Measurements from ENCODE around the gene HTT. TPM values are rescaled to one million over a fixed set of nuclear protein-coding genes. Genes with fewer than 3 reads are reported as not detected.

Gene HTT
- polyA plus RNA-seq, 3 donors = 1.8 to 27.1 (median 3.0) TPM

DNA sequence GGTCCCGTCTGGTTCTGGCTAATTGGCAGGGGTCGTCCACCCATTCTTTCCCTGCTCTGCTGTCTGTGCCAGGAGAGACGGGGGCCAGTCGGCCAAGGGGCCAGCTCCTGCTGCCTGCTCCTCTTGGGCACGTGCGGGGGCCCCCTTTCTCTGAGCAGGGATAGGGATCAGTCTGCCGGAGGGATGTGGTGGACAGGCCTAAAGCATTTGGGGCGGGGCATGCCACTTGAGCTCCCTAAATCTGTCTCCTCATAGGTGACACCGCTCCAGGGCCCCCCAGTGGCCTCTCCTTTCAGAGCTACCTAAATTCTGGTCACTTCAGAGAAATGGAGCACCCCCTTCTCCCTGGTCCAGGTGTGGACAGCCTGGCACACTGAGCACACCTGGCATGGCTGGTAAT is 170.3 kb downstream of the HTT start:
- peaks cover 5% of the 10 kb centered on the region for H3K4me1 Mint-ChIP-seq
- no peaks in the 10 kb centered on the region for H3K9me3 Mint-ChIP-seq
- Histone ChIP-seq H3K4me3 (replicated peaks in 1 of 3; ENCODE audit: low read depth in 2 of 3, low read length in 3 of 3) (no peak overlapping the region), H2AFZ (ENCODE audit: insufficient read depth, low read depth, low read length, poor library complexity, severe bottlenecking) (no peak overlapping the region), H3K4me1 (ENCODE audit: control insufficient read depth in 1 of 2, insufficient read depth in 2 of 2, low read length in 2 of 2) (no peaks in the 10 kb centered on the region), H3K36me3 (replicated peaks in 1 of 2; ENCODE audit: control insufficient read depth in 1 of 2, insufficient read depth in 2 of 2, low read length in 2 of 2) (peaks cover 23 to 43% of the 10 kb centered on the region in 2 donors), H3K27me3 (ENCODE audit: control insufficient read depth in 2 of 2, insufficient read depth in 2 of 2, low read length in 2 of 2) (no peaks in the 10 kb centered on the region), H3K4me2 (replicated peaks; ENCODE audit: extremely low read depth, low read length, poor library complexity, severe bottlenecking) (no peak overlapping the region), H3K27ac (ENCODE audit: low read depth in 1 of 2, low read length in 2 of 2) (no peak overlapping the region), H3K9ac (ENCODE audit: insufficient read depth, low read length, poor library complexity, severe bottlenecking) (no peak overlapping the region), H3K9me3 (replicated peaks in 1 of 2; ENCODE audit: control insufficient read depth in 1 of 2, insufficient read depth in 1 of 2, low read length in 2 of 2) (no peaks in the 10 kb centered on the region), H4K20me1 (ENCODE audit: insufficient read depth, low read length) (no peaks in the 10 kb centered on the region), H3K79me2 (ENCODE audit: insufficient read depth, low read length) (no peaks in the 10 kb centered on the region)
- H3K4me3 Mint-ChIP-seq = no peak overlapping the region
- H3K27me3 Mint-ChIP-seq (ENCODE audit: low read depth in 3 of 3) = no peaks in the 10 kb centered on the region
- WGBS (ENCODE audit: insufficient coverage) = 98% methylated on average over 7 of the region's 9 CpGs
- H3K36me3 Mint-ChIP-seq = peaks cover 37 to 39% of the 10 kb centered on the region in 2 donors
- DNase-seq = no peak
- TF ChIP-seq, protein P1, sequence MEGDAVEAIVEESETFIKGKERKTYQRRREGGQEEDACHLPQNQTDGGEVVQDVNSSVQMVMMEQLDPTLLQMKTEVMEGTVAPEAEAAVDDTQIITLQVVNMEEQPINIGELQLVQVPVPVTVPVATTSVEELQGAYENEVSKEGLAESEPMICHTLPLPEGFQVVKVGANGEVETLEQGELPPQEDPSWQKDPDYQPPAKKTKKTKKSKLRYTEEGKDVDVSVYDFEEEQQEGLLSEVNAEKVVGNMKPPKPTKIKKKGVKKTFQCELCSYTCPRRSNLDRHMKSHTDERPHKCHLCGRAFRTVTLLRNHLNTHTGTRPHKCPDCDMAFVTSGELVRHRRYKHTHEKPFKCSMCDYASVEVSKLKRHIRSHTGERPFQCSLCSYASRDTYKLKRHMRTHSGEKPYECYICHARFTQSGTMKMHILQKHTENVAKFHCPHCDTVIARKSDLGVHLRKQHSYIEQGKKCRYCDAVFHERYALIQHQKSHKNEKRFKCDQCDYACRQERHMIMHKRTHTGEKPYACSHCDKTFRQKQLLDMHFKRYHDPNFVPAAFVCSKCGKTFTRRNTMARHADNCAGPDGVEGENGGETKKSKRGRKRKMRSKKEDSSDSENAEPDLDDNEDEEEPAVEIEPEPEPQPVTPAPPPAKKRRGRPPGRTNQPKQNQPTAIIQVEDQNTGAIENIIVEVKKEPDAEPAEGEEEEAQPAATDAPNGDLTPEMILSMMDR (IDR thresholded peaks at IDR 0.05) = no peak
- intact Hi-C loops (cut with micrococcal nuclease) = no loop called here
- H3K27ac Mint-ChIP-seq = no peak overlapping the region

DNA sequence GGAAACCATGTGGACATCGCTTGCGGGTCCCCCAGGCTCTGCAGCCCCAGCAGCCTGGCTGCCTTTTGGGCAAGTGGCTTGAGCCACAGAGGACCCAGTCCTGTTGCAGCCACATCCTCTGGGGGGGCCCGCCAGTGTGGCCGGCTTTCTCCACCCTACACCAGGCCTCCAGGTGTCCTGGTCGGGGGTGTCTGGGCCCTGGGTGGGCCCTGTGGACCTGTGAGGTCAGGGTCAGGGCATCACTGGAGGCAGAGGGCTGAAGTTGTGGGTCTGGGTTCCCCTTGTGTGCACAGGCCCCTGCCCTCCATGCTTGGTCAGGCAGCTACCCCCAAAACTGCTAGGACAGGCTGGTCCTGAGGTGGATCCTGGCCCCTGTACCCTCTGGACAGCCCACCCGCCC is 171.2 kb downstream of the HTT start:
- Histone ChIP-seq H3K9ac (ENCODE audit: insufficient read depth, low read length, poor library complexity, severe bottlenecking) (no peak overlapping the region), H3K9me3 (replicated peaks in 1 of 2; ENCODE audit: control insufficient read depth in 1 of 2, insufficient read depth in 1 of 2, low read length in 2 of 2) (no peaks in the 10 kb centered on the region), H4K20me1 (ENCODE audit: insufficient read depth, low read length) (no peaks in the 10 kb centered on the region), H3K4me2 (replicated peaks; ENCODE audit: extremely low read depth, low read length, poor library complexity, severe bottlenecking) (no peak overlapping the region), H3K79me2 (ENCODE audit: insufficient read depth, low read length) (no peaks in the 10 kb centered on the region), H3K4me1 (ENCODE audit: control insufficient read depth in 1 of 2, insufficient read depth in 2 of 2, low read length in 2 of 2) (no peaks in the 10 kb centered on the region), H2AFZ (ENCODE audit: insufficient read depth, low read depth, low read length, poor library complexity, severe bottlenecking) (no peak overlapping the region), H3K36me3 (replicated peaks in 1 of 2; ENCODE audit: control insufficient read depth in 1 of 2, insufficient read depth in 2 of 2, low read length in 2 of 2) (peaks cover 13 to 34% of the 10 kb centered on the region in 2 donors), H3K4me3 (replicated peaks in 1 of 3; ENCODE audit: low read depth in 2 of 3, low read length in 3 of 3) (no peak overlapping the region), H3K27me3 (ENCODE audit: control insufficient read depth in 2 of 2, insufficient read depth in 2 of 2, low read length in 2 of 2) (no peaks in the 10 kb centered on the region), H3K27ac (ENCODE audit: low read depth in 1 of 2, low read length in 2 of 2) (no peak overlapping the region)
- TF ChIP-seq, protein P1 (IDR thresholded peaks at IDR 0.05) = no peak
- Mint-ChIP-seq H3K9me3 (no peaks in the 10 kb centered on the region), H3K4me1 (peaks cover 5% of the 10 kb centered on the region), H3K4me3 (no peak overlapping the region), H3K36me3 (peaks cover 29 to 30% of the 10 kb centered on the region in 2 donors), H3K27ac (peak overlapping the region in 1 of 7 donors; percentile 59), H3K27me3 (ENCODE audit: low read depth in 3 of 3) (no peaks in the 10 kb centered on the region)
- WGBS (ENCODE audit: insufficient coverage) = 79% methylated on average over 4 of the region's 6 CpGs
- intact Hi-C loops (cut with micrococcal nuclease) = no loop called here
- no peak for DNase-seq
